ENCODE measurements around the gene ZGPAT. TPM values are rescaled to one million over a fixed set of nuclear protein-coding genes. Genes with fewer than 3 reads are reported as not detected.
"Not testable (repeated sequence)": the region's sequence is repeated elsewhere in the genome, so short reads cannot be mapped to it uniquely, and the experiment has no call there.

ZGPAT gene, protein sequence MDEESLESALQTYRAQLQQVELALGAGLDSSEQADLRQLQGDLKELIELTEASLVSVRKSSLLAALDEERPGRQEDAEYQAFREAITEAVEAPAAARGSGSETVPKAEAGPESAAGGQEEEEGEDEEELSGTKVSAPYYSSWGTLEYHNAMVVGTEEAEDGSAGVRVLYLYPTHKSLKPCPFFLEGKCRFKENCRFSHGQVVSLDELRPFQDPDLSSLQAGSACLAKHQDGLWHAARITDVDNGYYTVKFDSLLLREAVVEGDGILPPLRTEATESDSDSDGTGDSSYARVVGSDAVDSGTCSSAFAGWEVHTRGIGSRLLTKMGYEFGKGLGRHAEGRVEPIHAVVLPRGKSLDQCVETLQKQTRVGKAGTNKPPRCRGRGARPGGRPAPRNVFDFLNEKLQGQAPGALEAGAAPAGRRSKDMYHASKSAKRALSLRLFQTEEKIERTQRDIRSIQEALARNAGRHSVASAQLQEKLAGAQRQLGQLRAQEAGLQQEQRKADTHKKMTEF
- 32.3 and 40.9 TPM in 2 replicates for total RNA-seq

GRCh38 chr20:63707558-63708300 lies at the start of gene ZGPAT, which contains the start of gene ARFRP1:
TSS of gene ZGPAT (plus strand) at chr20:63708039. CDS start at chr20:63708581, 542 bp downstream.
TSS of gene ARFRP1 (minus strand) at chr20:63707976. CDS start at chr20:63707091, 885 bp downstream.
- no peak for DNase-seq (ENCODE audit: extremely low read depth, low read depth, low spot score)

GRCh38 chr20:63658749-63659187 lies 49.1 kb upstream of the ZGPAT start:
- DNase-seq (ENCODE audit: extremely low read depth, low read depth, low spot score): no peak

DNA sequence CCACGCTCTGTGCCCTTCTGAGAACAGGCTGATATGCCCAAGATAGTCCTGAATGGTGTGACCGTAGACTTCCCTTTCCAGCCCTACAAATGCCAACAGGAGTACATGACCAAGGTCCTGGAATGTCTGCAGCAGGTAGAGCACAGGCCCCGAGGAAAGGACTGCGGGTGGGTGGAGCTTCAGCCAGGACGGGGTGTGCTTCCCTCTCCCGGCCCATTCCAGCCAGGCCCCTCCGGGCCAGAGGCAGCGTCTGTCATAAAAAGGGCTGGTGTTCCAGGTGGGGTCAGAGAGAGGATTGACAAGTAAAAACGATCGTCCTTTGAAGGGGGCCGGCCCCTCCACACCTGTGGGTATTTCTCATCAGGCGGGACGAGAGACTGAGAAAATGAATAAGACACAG lies 48.5 kb upstream of the ZGPAT start:
- no peak for DNase-seq (ENCODE audit: extremely low read depth, low read depth, low spot score)

DNA sequence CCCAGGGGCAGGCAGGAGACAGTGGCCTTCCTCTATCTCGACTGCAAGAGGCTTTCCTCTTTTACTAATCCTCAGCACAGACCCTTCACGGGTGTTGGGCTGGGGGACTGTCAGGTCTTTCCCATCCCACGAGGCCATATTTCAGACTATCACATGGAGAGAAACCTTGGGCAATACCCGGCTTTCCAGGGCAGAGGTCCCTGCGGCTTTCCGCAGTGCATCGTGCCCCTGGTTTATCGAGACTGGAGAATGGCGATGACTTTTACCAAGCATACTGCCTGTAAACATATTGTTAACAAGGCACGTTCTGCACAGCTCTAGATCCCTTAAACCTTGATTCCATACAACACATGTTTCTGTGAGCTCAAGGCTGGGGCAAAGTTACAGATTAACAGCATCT lies 47.7 kb upstream of the ZGPAT start:
- DNase-seq (ENCODE audit: extremely low read depth, low read depth, low spot score): not testable (repeated sequence)

DNA sequence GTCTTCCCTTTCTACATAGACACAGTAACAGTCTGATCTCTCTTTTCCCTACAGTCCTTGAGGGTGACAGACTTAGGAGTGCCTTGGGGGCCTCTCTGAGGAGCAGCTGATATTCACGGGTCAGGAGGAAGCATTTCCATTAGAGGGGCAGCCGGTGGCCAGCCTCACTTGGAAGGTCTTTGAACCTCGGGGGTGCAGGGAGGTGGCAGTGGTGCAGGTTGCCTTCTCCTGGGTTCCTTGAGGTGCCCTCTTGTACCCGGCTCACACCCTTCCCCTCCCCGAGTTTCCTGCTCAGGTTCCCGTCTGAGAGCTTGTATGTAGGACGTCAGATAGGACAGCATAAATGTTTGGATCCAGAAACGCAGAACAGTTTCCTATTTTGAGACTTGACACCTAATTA lies 47.2 kb upstream of the ZGPAT start:
- DNase-seq (ENCODE audit: extremely low read depth, low read depth, low spot score): no peak

GRCh38 chr20:63661108-63661507 lies 46.7 kb upstream of the ZGPAT start:
- no peak for DNase-seq (ENCODE audit: extremely low read depth, low read depth, low spot score)

DNA sequence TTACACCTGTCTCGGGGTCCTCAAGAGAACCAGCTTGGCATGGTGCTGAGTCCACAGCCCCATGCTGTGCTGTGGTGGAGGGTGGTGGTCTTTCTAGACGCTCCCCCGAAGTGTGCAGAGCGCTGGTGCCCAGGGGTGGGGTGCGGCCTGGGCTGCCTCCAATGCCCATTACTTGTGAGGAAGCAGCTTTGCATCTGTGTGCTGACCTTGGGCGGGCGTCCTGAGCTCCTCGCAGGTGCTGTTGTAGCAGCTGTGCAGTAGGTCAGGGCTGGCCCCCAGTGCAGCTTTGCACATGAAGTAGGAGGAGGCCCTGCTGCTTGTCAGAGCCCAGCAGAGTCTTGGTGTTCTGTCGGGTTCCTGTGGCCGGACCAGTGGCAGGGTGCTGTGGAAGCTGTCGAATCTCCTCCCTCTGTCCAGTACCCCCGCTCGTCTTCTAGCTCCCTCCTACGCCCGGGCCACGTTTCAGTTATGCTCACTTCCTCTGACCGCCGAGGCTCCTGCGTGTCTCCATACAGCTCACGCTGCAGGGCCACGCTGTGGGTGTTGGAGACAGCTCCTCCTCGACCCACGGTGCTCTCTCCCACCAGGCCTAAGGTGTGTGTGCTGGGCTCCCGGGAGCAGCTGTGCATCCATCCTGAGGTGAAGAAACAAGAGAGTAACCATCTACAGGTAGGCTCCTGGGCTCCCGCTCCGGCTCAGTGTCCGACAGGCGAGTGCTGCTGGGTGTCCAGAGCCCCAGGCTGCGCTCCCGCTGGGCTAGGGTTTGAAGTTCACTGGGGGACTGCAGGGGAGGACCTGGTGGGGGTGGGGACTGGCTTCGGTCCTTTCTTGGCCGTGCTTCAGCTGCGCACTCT lies 45.7 kb upstream of the ZGPAT start:
- DNase-seq (ENCODE audit: extremely low read depth, low read depth, low spot score): no peak

- DNase-seq (ENCODE audit: extremely low read depth, low read depth, low spot score): no peak
Observed at GRCh38 chr20:63662813-63663189, 45.0 kb upstream of the ZGPAT start.

- no peak for DNase-seq (ENCODE audit: extremely low read depth, low read depth, low spot score)
Observed at GRCh38 chr20:63663332-63664066, 44.3 kb upstream of the ZGPAT start.

DNA sequence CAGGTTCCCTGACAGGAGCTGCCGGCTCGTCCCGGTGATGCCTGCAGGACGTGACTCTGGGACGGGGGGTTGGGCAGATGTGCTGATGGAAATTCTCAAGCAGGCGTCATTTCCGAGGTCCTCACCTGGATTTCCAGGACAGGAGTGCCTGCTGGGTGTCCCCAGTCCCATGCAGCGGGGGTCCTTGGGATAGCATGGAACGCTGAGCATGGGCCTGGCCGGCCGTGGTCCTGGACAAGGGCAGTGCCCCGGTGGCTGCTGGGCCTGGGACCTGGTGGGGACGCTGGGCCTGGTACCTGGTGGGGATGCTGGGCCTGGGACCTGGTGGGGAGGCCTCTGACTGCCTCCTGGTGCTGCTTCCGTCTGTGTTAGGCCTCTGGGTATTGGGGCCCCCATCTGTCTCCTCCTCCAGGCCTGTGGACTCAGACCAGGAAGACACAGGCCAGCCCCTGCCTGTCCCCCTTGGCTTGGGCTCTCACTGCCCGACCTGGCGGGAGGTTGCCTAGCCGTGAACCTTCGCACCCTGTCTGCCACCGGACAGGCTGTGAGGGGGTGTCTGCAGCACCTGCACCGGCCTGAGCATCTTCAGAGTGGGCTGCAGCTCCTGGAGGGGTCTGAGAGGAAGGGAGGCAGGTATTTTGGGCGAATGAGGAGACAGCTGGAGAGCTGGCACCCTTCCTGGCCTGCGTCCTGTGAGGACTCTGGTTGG lies 43.5 kb upstream of the ZGPAT start:
- no peak for DNase-seq (ENCODE audit: extremely low read depth, low read depth, low spot score)

DNA sequence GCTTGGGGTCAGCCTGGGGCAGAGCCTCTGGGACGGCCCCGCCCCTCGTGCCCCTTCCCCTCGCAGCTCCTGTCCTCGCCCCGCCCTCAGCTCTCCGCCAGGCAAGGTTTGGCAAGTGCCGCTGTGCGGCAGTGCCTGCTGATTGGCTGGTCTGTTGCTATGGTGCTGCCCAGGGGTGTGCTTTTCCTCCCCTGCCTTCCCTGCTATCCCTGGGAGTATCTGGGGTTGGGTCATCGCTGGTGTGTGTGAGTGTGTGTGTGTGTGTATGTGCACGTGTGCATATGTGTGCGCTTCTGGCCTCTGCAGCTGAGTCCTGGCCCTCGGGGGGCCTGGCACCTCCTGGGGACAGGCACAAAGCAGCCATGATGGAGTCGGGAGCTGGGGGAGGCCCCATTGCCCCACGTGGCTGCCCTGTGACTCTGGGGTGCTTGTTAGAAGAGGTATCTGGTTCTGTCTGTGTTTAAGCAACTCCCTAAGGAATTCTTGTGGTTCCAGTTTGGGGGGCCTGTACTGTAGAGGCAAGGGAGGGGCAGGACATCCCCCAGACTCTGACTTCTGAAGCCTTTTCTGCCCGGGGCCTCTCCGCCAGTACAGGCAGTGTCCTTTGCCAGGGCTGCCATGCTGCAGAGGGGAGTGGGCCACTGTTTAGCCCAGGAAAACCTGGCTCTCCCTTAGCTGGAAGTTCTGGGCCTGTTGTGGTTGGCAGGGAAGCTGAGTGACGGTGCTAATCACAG lies 42.8 kb upstream of the ZGPAT start:
- DNase-seq (ENCODE audit: extremely low read depth, low read depth, low spot score): no peak

DNA sequence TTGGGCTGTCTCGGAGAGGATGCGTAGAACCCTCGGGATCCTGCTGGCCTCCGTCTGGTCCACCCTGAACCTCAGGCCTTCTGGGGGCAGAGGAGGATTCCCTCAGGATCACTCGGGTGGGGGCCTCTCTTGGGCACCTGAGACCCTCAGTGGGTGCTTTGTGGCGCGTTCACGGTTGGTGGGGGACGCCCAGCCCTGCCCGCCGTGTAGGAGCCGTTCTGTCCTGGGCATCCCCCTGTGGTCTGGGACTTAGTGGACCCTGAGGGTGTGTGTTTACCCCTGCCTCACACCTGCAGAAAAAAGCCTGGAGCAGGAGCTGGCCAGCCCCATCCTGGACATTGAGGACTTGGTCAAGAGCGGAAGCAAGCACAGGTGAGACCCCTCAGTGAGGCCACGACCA lies 42.1 kb upstream of the ZGPAT start:
- DNase-seq (ENCODE audit: extremely low read depth, low read depth, low spot score): no peak

- no peak for DNase-seq (ENCODE audit: extremely low read depth, low read depth, low spot score)
Observed at GRCh38 chr20:63667858-63668257, 40.0 kb upstream of the ZGPAT start.

GRCh38 chr20:63668351-63668750 lies 39.5 kb upstream of the ZGPAT start:
- DNase-seq (ENCODE audit: extremely low read depth, low read depth, low spot score): no peak

DNA sequence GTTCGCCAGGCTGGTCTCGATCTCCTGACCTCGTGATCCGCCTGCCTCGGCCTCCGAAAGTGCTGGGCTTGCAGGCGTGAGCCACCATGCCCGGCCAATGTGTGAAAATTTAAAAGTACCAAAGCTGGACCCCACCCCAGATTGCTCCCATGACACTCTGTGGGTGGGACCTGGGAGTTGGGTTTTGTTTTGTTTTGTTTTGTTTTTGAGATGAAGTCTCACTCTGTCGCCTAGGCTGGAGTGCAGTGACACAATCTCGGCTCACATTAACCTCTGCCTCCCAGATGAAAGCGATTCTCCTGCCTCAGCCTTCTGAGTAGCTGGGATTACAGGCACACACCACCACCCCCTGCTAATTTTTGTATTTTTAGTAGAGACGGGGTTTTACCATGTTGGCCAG lies 36.1 kb upstream of the ZGPAT start:
- not testable (repeated sequence) for DNase-seq (ENCODE audit: extremely low read depth, low read depth, low spot score)

DNA sequence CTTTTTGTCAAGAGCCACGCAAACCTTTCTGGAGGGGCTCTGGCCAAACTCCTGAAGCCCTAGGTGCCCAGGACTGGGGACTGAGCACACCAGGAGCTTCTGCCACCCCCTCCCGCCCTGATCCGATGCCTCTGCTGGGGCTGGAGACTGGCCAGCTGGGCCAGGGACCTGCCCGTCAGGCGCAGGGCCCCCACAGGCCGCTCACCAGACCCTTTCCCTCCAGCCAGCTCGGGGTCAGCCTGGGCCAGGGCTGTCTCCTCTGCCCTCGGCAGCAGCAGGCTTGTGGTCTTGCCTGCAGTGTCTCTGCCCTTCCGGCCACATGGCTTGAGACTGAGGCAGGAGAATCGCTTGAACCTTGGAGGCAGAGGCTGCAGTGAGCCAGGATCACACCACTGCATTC lies 35.2 kb upstream of the ZGPAT start:
- no peak for DNase-seq (ENCODE audit: extremely low read depth, low read depth, low spot score)

- no peak for DNase-seq (ENCODE audit: extremely low read depth, low read depth, low spot score)
Observed at GRCh38 chr20:63673951-63674350, 33.9 kb upstream of the ZGPAT start.

- DNase-seq (ENCODE audit: extremely low read depth, low read depth, low spot score): no peak
Observed at GRCh38 chr20:63675681-63676368, 32.0 kb upstream of the ZGPAT start.

All from glomerular endothelial cell (primary cell).